K562 (cell line): Measurements from ENCODE around the gene ZNRF1. TPM values are rescaled to one million over a fixed set of nuclear protein-coding genes. Genes with fewer than 3 reads are reported as not detected.
A peak's percentile ranks its signal among the peaks of the same experiment; 100 is the strongest.

Source experiments
- ATAC-seq: fragments of 200-7000 bp; cut with Tn5 transposase; 3 replicates; pipeline ENCODE4 v1.9.1; 2020; ENCODE audit warnings: moderate library complexity
- BruUV-seq: library from RNA; stranded (reverse); fragments of 400-500 nt; replicated peaks from 2 replicates; lab custom pipeline; 2021; lab: Mats Ljungman, UMichigan
- CTCF ChIA-PET: fragments of 300-600 bp; formaldehyde crosslinking; extraction: SDS; loops from one replicate; lab custom pipeline; 2021; ENCODE audit warnings: low intra/inter-chr PET ratio; lab: Yijun Ruan, JAX
- POLR2A ChIA-PET: fragments of 300-600, 350-650 bp; sonication (Branson Sonifier 250); formaldehyde crosslinking; extraction: SDS; loops from one replicate; lab custom pipeline; 2021; ENCODE audit warnings: antibody characterized with exemption, inconsistent platforms; lab: Yijun Ruan, JAX
- DNase-seq, 4 experiments: peaks; one replicate each; pipeline versions ENCODE4 v3.0.0 to v3.0.0-alpha.2; 2011 to 2018; ENCODE audit warnings: low spot score in 3 of 4, mixed read lengths in 3 of 4; ENCODE audit errors: extremely low read depth in 1 of 4
- FAIRE-seq: peaks from 2 replicates; lab custom pipeline; 2011; peaks lifted over from hg19 to GRCh38; lab: Jason Lieb, UNC
- H2AFZ ChIP-seq: 2 replicates; pipeline ENCODE4 v1.6.0; 2011; ENCODE audit warnings: low read depth, low read length, control low read depth, inconsistent platforms
- H3K27ac ChIP-seq: fragments of 200-600 bp; 3 replicates; pipeline ENCODE4 v1.8.0; 2011; ENCODE audit warnings: low read depth, mild to moderate bottlenecking, control low read depth, inconsistent platforms, low read length, moderate library complexity, mixed read lengths; ENCODE audit errors: extremely low read depth
- H3K27me3 ChIP-seq, 2 experiments: fragments of 300-600 bp in 1 of 2; 2 replicates in 1 of 2; 3 replicates in 1 of 2; pipeline versions ENCODE4 v1.6.0 to v1.8.0; 2011; ENCODE audit warnings: inconsistent platforms in 2 of 2, low read length in 2 of 2, mild to moderate bottlenecking in 1 of 2, mixed read lengths in 1 of 2, moderate library complexity in 1 of 2; ENCODE audit not compliant: control insufficient read depth in 2 of 2, insufficient read depth in 2 of 2
- H3K36me3 ChIP-seq: fragments of 300-600 bp; 3 replicates; pipeline ENCODE4 v1.8.0; 2011; ENCODE audit warnings: mild to moderate bottlenecking, low read length, inconsistent platforms; ENCODE audit not compliant: control insufficient read depth, insufficient read depth
- H3K4me1 ChIP-seq, 2 experiments: fragments of 200-600 bp in 1 of 2; replicated peaks in 1 of 2; 2 replicates in 1 of 2; 3 replicates in 1 of 2; pipeline versions ENCODE4 v1.5.1 to v1.8.0; 2011; ENCODE audit warnings: inconsistent platforms in 2 of 2, low read length in 2 of 2, mild to moderate bottlenecking in 1 of 2, mixed read lengths in 1 of 2, moderate library complexity in 1 of 2; ENCODE audit not compliant: control insufficient read depth in 2 of 2, insufficient read depth in 2 of 2
- H3K4me2 ChIP-seq: 2 replicates; pipeline ENCODE4 v1.6.1; 2011; ENCODE audit warnings: low read length, control low read depth, inconsistent platforms, mixed read lengths; ENCODE audit not compliant: insufficient read depth
- H3K4me3 ChIP-seq: fragments of 200-600 bp; sonication (generic), shearing (Covaris generic); 2 replicates; pipeline ENCODE4 v1.5.1; 2016; ENCODE audit warnings: control low read depth, inconsistent platforms
- H3K79me2 ChIP-seq: fragments of 200-600 bp; 3 replicates; pipeline ENCODE4 v1.8.0; 2011; ENCODE audit warnings: low read length, inconsistent platforms; ENCODE audit not compliant: control insufficient read depth, insufficient read depth
- H3K9ac ChIP-seq, 2 experiments: 2 replicates each; pipeline versions ENCODE4 v1.6.0 to v1.6.1; 2011; ENCODE audit warnings: low read depth in 2 of 2, low read length in 2 of 2, control low read depth in 1 of 2, inconsistent platforms in 1 of 2, mild to moderate bottlenecking in 1 of 2, mixed read lengths in 1 of 2; ENCODE audit not compliant: insufficient read depth in 1 of 2
- H3K9me1 ChIP-seq: one replicate; pipeline ENCODE4 v1.6.0; 2011; ENCODE audit warnings: inconsistent platforms, mild to moderate bottlenecking, low read length, moderate library complexity; ENCODE audit not compliant: control insufficient read depth, insufficient read depth
- H3K9me3 ChIP-seq: replicated peaks from 2 replicates; pipeline ENCODE4 v1.5.1; 2011; ENCODE audit warnings: low read depth, low read length, inconsistent platforms; ENCODE audit not compliant: control insufficient read depth, insufficient read depth
- H4K20me1 ChIP-seq: replicated peaks from 2 replicates; pipeline ENCODE4 v1.6.1; 2011; ENCODE audit warnings: low read length, inconsistent platforms, mixed read lengths; ENCODE audit not compliant: control insufficient read depth, insufficient read depth
- DACH1 ChIP-seq: fragments of 450-650 bp; IDR thresholded peaks from 2 replicates; pipeline ENCODE4 v1.6.1; 2018; ENCODE audit not compliant: partially characterized antibody
- RHOXF2B ChIP-seq: fragments of 250-450 bp; sonication (Bioruptor Pico); conservative IDR thresholded peaks from 2 replicates; pipeline ENCODE4 v1.5.1; 2021
- ZNF146 ChIP-seq: IDR thresholded peaks from one replicate; pipeline ENCODE4 v1.6.1; 2018; ENCODE audit warnings: missing compliant biosample characterization; ENCODE audit not compliant: unreplicated experiment
- WGBS: fragments of 100-300 bp; shearing (Covaris generic); methylation state at CpG from one replicate; pipeline ENCODE4 v1.1.6; 2016; ENCODE audit warnings: low coverage, mixed read lengths; ENCODE audit not compliant: insufficient coverage; ENCODE audit errors: missing lambda C conversion rate; 5-methylcytosine and 5-hydroxymethylcytosine counted together
- in situ Hi-C: fragments of 300-500 bp; cut with MboI; formaldehyde crosslinking; loops from 4 replicates; pipeline ENCODE4 v1.15.0; 2018; ENCODE audit warnings: inconsistent platforms, mixed read lengths
- intact Hi-C: fragments of 100-400 bp; cut with micrococcal nuclease; formaldehyde crosslinking; loops from 2 replicates; pipeline ENCODE4 v1.14.2; 2022
- polyA plus RNA-seq, 8 experiments: library from polyadenylated mRNA; depleted of rRNA in 4 of 8; stranded (reverse) in 5 of 8; unstranded in 3 of 8; fragments of >200 nt; fragmentation: Nextera tagmentation in 2 of 8; fragmentation: Illumina TruSeq in 1 of 8; extraction: Ambion mirVana in 2 of 8; extraction: Trizol in 1 of 8; gene quantifications; 2 replicates each; pipeline versions ENCODE4 v1.2.1 to v1.2.3, GENCODE V29; 2011 to 2014; ENCODE audit warnings: inconsistent platforms in 1 of 8, missing spikeins in 1 of 8
- total RNA-seq, 7 experiments: library from RNA; depleted of rRNA in 6 of 7; stranded (reverse); fragments of >200 nt in 6 of 7; fragmentation: Illumina TruSeq in 2 of 7; extraction: Trizol in 2 of 7; gene quantifications; 2 replicates each; pipeline versions ENCODE4 v1.2.1 to v1.2.3, GENCODE V29; 2011 to 2021; ENCODE audit warnings: low replicate concordance in 1 of 7
- TF ChIP-seq, protein P1 (sequence below): fragments of 450-650 bp; IDR thresholded peaks from 2 replicates; pipeline ENCODE4 v1.7.1; 2018; ENCODE audit warnings: mild to moderate bottlenecking, low read depth; ENCODE audit not compliant: partially characterized antibody

ZNRF1 gene
- total and polyA plus RNA-seq, 9 of the 15 experiments (the other 6 are each of a cell fraction or from before 2014, with no cell fraction given) = 9.5 to 37.7 (median 20.0) TPM

DNA sequence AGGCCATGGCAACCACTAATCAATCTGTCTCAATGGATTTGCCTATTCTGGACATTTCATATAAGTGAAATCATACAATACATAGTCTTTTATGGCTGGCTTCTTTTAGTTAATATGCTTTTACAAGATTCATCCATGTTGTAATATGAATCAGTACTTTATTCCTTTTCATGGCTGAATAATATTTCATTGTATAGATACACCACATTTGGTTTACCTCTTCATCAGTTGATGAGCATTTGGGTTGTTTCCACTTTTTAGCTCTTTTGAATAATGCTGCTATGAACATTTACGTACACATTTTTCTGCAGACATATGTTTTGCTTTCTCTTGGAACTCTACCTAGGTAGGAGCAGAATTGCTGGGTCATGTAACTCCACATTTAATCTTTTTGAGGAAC lies 2.8 kb upstream of the ZNRF1 start:
- FAIRE-seq = no peak
- ATAC-seq = no peak
- no peak for DNase-seq
- no peaks in the 10 kb centered on the region; the same call in 1 of the 2 replicates for H4K20me1 ChIP-seq
- H3K36me3 ChIP-seq = no peaks in the 10 kb centered on the region
- H3K79me2 ChIP-seq = peaks cover 18% of the 10 kb centered on the region
- H3K9me1 ChIP-seq = no peaks in the 10 kb centered on the region
- H3K4me3 ChIP-seq = no peak overlapping the region
- 94% methylated on average over 1 of the region's 1 CpG for WGBS
- no TSS peak for BruUV-seq
- H2AFZ ChIP-seq = no peak overlapping the region
- intact Hi-C loops = no loop called here
- peaks cover 30 to 33% of the 10 kb centered on the region in 2 experiments; a peak in 4 of 5 replicates for H3K4me1 ChIP-seq
- no peak overlapping the region for H3K4me2 ChIP-seq
- TF ChIP-seq ZNF146 (CRISPR knock-in tag) (peak; percentile 75), RHOXF2B (CRISPR knock-in tag) (no peak), DACH1 (no peak)
- TF ChIP-seq, protein P1, sequence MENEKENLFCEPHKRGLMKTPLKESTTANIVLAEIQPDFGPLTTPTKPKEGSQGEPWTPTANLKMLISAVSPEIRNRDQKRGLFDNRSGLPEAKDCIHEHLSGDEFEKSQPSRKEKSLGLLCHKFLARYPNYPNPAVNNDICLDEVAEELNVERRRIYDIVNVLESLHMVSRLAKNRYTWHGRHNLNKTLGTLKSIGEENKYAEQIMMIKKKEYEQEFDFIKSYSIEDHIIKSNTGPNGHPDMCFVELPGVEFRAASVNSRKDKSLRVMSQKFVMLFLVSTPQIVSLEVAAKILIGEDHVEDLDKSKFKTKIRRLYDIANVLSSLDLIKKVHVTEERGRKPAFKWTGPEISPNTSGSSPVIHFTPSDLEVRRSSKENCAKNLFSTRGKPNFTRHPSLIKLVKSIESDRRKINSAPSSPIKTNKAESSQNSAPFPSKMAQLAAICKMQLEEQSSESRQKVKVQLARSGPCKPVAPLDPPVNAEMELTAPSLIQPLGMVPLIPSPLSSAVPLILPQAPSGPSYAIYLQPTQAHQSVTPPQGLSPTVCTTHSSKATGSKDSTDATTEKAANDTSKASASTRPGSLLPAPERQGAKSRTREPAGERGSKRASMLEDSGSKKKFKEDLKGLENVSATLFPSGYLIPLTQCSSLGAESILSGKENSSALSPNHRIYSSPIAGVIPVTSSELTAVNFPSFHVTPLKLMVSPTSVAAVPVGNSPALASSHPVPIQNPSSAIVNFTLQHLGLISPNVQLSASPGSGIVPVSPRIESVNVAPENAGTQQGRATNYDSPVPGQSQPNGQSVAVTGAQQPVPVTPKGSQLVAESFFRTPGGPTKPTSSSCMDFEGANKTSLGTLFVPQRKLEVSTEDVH = no peak
- H3K27ac ChIP-seq = no peak overlapping the region
- CTCF ChIA-PET = no interaction called here
- in situ Hi-C loops = no loop called here
- POLR2A ChIA-PET = interaction anchor here (0.6 to 4.6 kb wide), 3 partner anchors 10 to 115 kb away, joined by 3 to 17 read pairs (median 4); partner anchors contain the start of gene WDR59
- H3K9ac ChIP-seq = no peak overlapping the region
- H3K9me3 ChIP-seq = no peaks in the 10 kb centered on the region
- no peaks in the 10 kb centered on the region for H3K27me3 ChIP-seq
